ENCODE results near the gene WNT5B.

DNA sequence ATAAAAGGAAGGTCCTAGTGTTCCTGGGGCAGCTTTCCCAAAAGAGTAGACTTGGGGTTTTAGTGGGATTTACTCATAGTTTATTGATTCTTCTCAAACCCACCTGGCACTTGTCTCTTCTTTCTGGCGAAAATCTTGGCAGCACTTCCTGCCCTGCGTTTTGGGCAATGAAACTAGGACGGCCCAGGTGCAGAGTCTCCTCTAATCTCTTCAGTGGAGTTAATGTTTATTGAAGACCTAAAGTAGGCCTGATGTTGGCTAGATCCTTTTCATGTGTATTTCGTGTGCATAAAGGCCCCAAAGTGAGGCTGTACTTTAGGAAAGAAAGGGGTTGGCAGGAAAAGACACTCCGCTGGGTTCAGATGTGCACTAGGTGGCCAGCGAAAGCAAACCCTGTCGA is 5.1 kb downstream of the WNT5B start:
- TF ChIP-seq, protein P1, sequence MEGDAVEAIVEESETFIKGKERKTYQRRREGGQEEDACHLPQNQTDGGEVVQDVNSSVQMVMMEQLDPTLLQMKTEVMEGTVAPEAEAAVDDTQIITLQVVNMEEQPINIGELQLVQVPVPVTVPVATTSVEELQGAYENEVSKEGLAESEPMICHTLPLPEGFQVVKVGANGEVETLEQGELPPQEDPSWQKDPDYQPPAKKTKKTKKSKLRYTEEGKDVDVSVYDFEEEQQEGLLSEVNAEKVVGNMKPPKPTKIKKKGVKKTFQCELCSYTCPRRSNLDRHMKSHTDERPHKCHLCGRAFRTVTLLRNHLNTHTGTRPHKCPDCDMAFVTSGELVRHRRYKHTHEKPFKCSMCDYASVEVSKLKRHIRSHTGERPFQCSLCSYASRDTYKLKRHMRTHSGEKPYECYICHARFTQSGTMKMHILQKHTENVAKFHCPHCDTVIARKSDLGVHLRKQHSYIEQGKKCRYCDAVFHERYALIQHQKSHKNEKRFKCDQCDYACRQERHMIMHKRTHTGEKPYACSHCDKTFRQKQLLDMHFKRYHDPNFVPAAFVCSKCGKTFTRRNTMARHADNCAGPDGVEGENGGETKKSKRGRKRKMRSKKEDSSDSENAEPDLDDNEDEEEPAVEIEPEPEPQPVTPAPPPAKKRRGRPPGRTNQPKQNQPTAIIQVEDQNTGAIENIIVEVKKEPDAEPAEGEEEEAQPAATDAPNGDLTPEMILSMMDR (IDR thresholded peaks at IDR 0.05; ENCODE audit: insufficient read depth, low read length, poor library complexity, severe bottlenecking) = no peak
- no peak for TF ChIP-seq EZH2phosphoT487 (conservative IDR thresholded peaks at IDR 0.05; ENCODE audit: low read length)
